Panc1 (cell line): ENCODE measurements around the gene DNAJC30. TPM values are rescaled to one million over a fixed set of nuclear protein-coding genes. Genes with fewer than 3 reads are reported as not detected.

Experiments used
- ATAC-seq: fragments of 200-7000 bp; cut with Tn5 transposase; 2 replicates; pipeline ENCODE4 v1.9.1; 2020; ENCODE audit warnings: mild to moderate bottlenecking, moderate library complexity
- BruUV-seq: library from RNA; stranded (reverse); fragments of 400-500 nt; replicated peaks from 2 replicates; lab custom pipeline; 2021; lab: Mats Ljungman, UMichigan
- CTCF ChIA-PET: fragments of 300-600 bp; sonication (Branson Sonifier 250); formaldehyde crosslinking; loops from one replicate; lab custom pipeline; 2022; ENCODE audit warnings: antibody characterized with exemption; lab: Charles Lee
- POLR2A ChIA-PET: fragments of 300-600 bp; sonication (Branson Sonifier 250); formaldehyde crosslinking; loops from one replicate; lab custom pipeline; 2022; ENCODE audit warnings: antibody characterized with exemption; lab: Charles Lee
- DNase-seq: peaks from one replicate; pipeline ENCODE4 v3.0.0-alpha.2; 2010; ENCODE audit warnings: low read depth, low spot score
- H3K27ac ChIP-seq: 2 replicates; pipeline ENCODE4 v1.5.1; 2011; ENCODE audit warnings: mild to moderate bottlenecking, low read length, inconsistent platforms
- H3K27me3 ChIP-seq: fragments of 200-500 bp; sonication (Bioruptor generic); 2 replicates; pipeline ENCODE4 v1.6.0; 2014; ENCODE audit warnings: low read length, inconsistent platforms; ENCODE audit not compliant: control insufficient read depth, insufficient read depth
- H3K36me3 ChIP-seq: fragments of 200-500 bp; sonication (Bioruptor generic); 2 replicates; pipeline ENCODE4 v1.5.1; 2014; ENCODE audit warnings: inconsistent platforms, mild to moderate bottlenecking, low read length, moderate library complexity; ENCODE audit not compliant: control insufficient read depth, insufficient read depth
- H3K4me1 ChIP-seq: 2 replicates; pipeline ENCODE4 v1.5.1; 2011; ENCODE audit warnings: inconsistent platforms, mild to moderate bottlenecking, low read length, moderate library complexity; ENCODE audit not compliant: control insufficient read depth, insufficient read depth
- H3K4me3 ChIP-seq, 2 experiments: 2 replicates each; pipeline ENCODE4 v1.5.1; 2011 to 2012; ENCODE audit warnings: low read depth in 2 of 2, low read length in 2 of 2, mild to moderate bottlenecking in 2 of 2, inconsistent platforms in 1 of 2, moderate library complexity in 1 of 2
- H3K9me3 ChIP-seq: fragments of 200-500 bp; sonication (Bioruptor generic); 2 replicates; pipeline ENCODE4 v1.5.1; 2014; ENCODE audit warnings: low read depth, mild to moderate bottlenecking, inconsistent platforms, low read length, moderate library complexity; ENCODE audit not compliant: control insufficient read depth, insufficient read depth
- POLR2AphosphoS5 ChIP-seq: IDR thresholded peaks from 2 replicates; pipeline ENCODE4 v1.6.1; 2012; ENCODE audit warnings: mild to moderate bottlenecking, low read depth, low read length, moderate library complexity
- SIN3A ChIP-seq: IDR thresholded peaks from 2 replicates; pipeline ENCODE4 v1.6.1; 2012; ENCODE audit warnings: low read depth, mild to moderate bottlenecking, low read length, moderate library complexity, borderline replicate concordance; ENCODE audit not compliant: insufficient read depth
- TCF7L2 ChIP-seq: IDR thresholded peaks from 2 replicates; pipeline ENCODE4 v1.6.1; 2011; ENCODE audit warnings: mild to moderate bottlenecking, low read depth, low read length, inconsistent platforms
- in situ Hi-C: cut with HindIII; loops from 2 replicates; pipeline ENCODE4 v1.10.0; 2016; ENCODE audit warnings: low sequenced_read_pairs, low pct_unique_long_range_greater_than_20kb
- intact Hi-C: fragments of 100-400 bp; cut with micrococcal nuclease; formaldehyde crosslinking; loops from one replicate; pipeline ENCODE4 v1.10.0; 2022; ENCODE audit not compliant: unreplicated experiment
- total RNA-seq: library from RNA; stranded (reverse); gene quantifications from one replicate; pipeline ENCODE4 v1.2.1, GENCODE V29; 2021; ENCODE audit not compliant: unreplicated experiment
- TF ChIP-seq, protein P1 (sequence below), 2 experiments: IDR thresholded peaks; 2 replicates each; pipeline ENCODE4 v1.6.1; 2011 to 2012; ENCODE audit warnings: low read depth in 2 of 2, control low read depth in 1 of 2, low read length in 1 of 2, mild to moderate bottlenecking in 1 of 2, moderate library complexity in 1 of 2; ENCODE audit not compliant: insufficient read depth in 1 of 2
- TF ChIP-seq, protein P2 (sequence below): fragments of 450-650 bp; IDR thresholded peaks from 2 replicates; pipeline ENCODE4 v1.5.1; 2017; ENCODE audit warnings: mild to moderate bottlenecking

Gene DNAJC30
- total RNA-seq, 1 experiment from 2014 or later: 11.1 TPM

DNA sequence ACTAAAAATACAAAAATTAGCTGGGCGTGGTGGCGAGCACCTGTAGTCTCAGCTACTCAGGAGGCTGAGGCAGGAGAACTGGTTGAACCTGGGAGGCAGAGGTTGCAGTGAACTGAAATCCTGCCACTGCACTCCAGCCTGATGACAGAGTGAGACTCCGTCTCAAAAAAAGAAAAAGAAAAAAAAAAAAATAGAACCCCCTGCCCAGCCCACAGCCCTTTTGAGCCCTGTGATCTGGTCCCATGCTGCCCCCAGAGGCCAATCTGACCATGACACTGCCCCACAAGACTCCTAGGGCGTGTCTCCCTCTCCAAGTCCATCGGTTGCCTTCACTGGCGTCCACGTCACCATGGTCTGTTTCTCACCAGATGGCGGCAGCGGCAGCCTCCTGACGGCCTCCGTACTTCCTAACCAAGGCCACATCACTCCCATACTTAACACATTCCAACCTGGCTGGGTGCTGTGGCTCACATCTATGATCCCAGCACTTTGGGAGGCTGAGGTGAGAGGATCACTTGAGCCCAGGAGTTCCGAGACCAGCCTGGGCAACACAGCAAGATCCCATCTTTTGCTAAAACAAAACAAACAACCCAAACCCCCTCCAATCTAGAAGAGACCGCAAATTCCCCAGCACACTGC lies 18.2 kb upstream of the DNAJC30 start:
- Histone ChIP-seq H3K36me3 (no peaks in the 10 kb centered on the region; the same call in none of the 2 replicates), H3K27ac (peak overlapping the region; percentile 80), H3K4me3 (no peak overlapping the region), H3K4me1 (peaks cover 68% of the 10 kb centered on the region), H3K27me3 (no peaks in the 10 kb centered on the region), H3K9me3 (no peaks in the 10 kb centered on the region)
- peak; percentile 76 for DNase-seq
- in situ Hi-C loops: no loop called here
- TF ChIP-seq, protein P1, sequence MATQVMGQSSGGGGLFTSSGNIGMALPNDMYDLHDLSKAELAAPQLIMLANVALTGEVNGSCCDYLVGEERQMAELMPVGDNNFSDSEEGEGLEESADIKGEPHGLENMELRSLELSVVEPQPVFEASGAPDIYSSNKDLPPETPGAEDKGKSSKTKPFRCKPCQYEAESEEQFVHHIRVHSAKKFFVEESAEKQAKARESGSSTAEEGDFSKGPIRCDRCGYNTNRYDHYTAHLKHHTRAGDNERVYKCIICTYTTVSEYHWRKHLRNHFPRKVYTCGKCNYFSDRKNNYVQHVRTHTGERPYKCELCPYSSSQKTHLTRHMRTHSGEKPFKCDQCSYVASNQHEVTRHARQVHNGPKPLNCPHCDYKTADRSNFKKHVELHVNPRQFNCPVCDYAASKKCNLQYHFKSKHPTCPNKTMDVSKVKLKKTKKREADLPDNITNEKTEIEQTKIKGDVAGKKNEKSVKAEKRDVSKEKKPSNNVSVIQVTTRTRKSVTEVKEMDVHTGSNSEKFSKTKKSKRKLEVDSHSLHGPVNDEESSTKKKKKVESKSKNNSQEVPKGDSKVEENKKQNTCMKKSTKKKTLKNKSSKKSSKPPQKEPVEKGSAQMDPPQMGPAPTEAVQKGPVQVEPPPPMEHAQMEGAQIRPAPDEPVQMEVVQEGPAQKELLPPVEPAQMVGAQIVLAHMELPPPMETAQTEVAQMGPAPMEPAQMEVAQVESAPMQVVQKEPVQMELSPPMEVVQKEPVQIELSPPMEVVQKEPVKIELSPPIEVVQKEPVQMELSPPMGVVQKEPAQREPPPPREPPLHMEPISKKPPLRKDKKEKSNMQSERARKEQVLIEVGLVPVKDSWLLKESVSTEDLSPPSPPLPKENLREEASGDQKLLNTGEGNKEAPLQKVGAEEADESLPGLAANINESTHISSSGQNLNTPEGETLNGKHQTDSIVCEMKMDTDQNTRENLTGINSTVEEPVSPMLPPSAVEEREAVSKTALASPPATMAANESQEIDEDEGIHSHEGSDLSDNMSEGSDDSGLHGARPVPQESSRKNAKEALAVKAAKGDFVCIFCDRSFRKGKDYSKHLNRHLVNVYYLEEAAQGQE (IDR thresholded peaks at IDR 0.05; ENCODE audit: insufficient read depth in 1 of 2, low read depth in 2 of 2, low read length in 1 of 2): no peak
- TF ChIP-seq, protein P2, sequence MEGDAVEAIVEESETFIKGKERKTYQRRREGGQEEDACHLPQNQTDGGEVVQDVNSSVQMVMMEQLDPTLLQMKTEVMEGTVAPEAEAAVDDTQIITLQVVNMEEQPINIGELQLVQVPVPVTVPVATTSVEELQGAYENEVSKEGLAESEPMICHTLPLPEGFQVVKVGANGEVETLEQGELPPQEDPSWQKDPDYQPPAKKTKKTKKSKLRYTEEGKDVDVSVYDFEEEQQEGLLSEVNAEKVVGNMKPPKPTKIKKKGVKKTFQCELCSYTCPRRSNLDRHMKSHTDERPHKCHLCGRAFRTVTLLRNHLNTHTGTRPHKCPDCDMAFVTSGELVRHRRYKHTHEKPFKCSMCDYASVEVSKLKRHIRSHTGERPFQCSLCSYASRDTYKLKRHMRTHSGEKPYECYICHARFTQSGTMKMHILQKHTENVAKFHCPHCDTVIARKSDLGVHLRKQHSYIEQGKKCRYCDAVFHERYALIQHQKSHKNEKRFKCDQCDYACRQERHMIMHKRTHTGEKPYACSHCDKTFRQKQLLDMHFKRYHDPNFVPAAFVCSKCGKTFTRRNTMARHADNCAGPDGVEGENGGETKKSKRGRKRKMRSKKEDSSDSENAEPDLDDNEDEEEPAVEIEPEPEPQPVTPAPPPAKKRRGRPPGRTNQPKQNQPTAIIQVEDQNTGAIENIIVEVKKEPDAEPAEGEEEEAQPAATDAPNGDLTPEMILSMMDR: peak; percentile 93
- TF ChIP-seq SIN3A (no peak), TCF7L2 (no peak), POLR2AphosphoS5 (peak; percentile 75)
- intact Hi-C loops: no loop called here
- CTCF ChIA-PET: interaction anchor here (0.6 to 1.5 kb wide), 6 partner anchors 16 to 88 kb away, joined by 3 to 5 read pairs (median 4); no protein-coding TSS in a partner anchor
- POLR2A ChIA-PET: interaction anchor here (0.7 kb wide), 1 partner anchor 727 kb away, joined by 5 read pairs; no protein-coding TSS in a partner anchor
- ATAC-seq: peak; percentile 41
- no TSS peak for BruUV-seq

DNA sequence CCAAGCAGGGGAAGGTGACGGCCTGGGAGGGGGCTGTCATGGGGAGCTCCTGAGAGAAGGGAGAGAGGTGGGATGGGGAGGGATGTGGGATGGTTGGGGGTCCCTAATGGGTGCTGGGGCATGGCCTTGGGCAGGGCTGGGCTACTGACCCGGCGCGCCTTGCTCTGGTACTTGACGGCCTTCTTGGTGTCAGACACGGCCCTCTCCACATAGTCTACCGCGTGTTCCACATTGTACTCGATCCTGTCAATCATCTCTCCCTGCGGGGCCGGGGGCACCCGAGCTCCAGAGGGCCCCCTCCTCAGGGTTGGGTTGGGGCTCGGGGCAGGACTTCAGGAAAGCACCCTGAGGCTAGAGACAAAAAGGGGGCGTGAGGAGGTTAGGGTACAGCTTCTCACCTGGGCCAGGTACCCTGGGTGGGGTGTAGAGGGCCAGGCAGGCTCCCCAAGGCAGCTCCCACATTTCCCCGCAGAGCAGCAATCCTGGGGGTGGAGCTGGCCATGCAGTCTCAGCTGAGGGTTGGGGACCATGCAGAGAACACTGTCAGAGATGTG lies 17.4 kb upstream of the DNAJC30 start:
- intact Hi-C loops: no loop called here
- peaks cover 60% of the 10 kb centered on the region for H3K4me1 ChIP-seq
- ChIA-PET POLR2A (interaction anchor here (0.7 kb wide), 1 partner anchor 728 kb away, joined by 5 read pairs; no protein-coding TSS in a partner anchor), CTCF (interaction anchor here (0.6 to 1.5 kb wide), 6 partner anchors 17 to 87 kb away, joined by 3 to 9 read pairs (median 4); no protein-coding TSS in a partner anchor)
- ATAC-seq (no peak), DNase-seq (no peak)
- in situ Hi-C loops: no loop called here
- no peaks in the 10 kb centered on the region for H3K27me3 ChIP-seq
- BruUV-seq: no TSS peak
- H3K36me3 ChIP-seq: no peaks in the 10 kb centered on the region; the same call in none of the 2 replicates
- TF ChIP-seq TCF7L2 (no peak), POLR2AphosphoS5 (no peak), SIN3A (no peak)
- TF ChIP-seq, protein P2: no peak
- TF ChIP-seq, protein P1 (IDR thresholded peaks at IDR 0.05; ENCODE audit: insufficient read depth in 1 of 2, low read depth in 2 of 2, low read length in 1 of 2): no peak
- H3K27ac ChIP-seq: peak overlapping the region; percentile 80
- no peaks in the 10 kb centered on the region for H3K9me3 ChIP-seq
- H3K4me3 ChIP-seq: no peak overlapping the region
